Esophagus (tissue), 2 donors: ENCODE results near the gene BMF. TPM values are rescaled to one million over a fixed set of nuclear protein-coding genes. Genes with fewer than 3 reads are reported as not detected.

Source experiments
- H3K27ac ChIP-seq, 2 donors: one replicate each; pipeline ENCODE4 v1.5.1; 2013; ENCODE audit warnings: low read depth in 2 of 2, mild to moderate bottlenecking in 2 of 2, inconsistent platforms in 1 of 2, low read length in 1 of 2, moderate library complexity in 1 of 2
- H3K27me3 ChIP-seq, 2 donors: one replicate each; pipeline ENCODE4 v1.6.1; 2013; ENCODE audit warnings: low read length in 2 of 2, control low read depth in 1 of 2, mild to moderate bottlenecking in 1 of 2; ENCODE audit not compliant: insufficient read depth in 2 of 2, control insufficient read depth in 1 of 2
- H3K36me3 ChIP-seq, 2 donors: one replicate each; pipeline ENCODE4 v1.6.1; 2013; ENCODE audit warnings: low read length in 1 of 2; ENCODE audit not compliant: control insufficient read depth in 2 of 2, insufficient read depth in 2 of 2
- H3K4me1 ChIP-seq, 2 donors: one replicate each; pipeline ENCODE4 v1.6.1; 2013; ENCODE audit warnings: low read length in 1 of 2; ENCODE audit not compliant: control insufficient read depth in 2 of 2, insufficient read depth in 2 of 2
- H3K4me3 ChIP-seq, 2 donors: one replicate each; pipeline ENCODE4 v1.5.1; 2013; ENCODE audit warnings: low read length in 2 of 2, mild to moderate bottlenecking in 2 of 2, low read depth in 1 of 2, moderate library complexity in 1 of 2
- H3K9me3 ChIP-seq, 2 donors: one replicate each; pipeline ENCODE4 v1.6.1; 2013; ENCODE audit warnings: mild to moderate bottlenecking in 2 of 2, low read depth in 1 of 2, low read length in 1 of 2, moderate library complexity in 1 of 2; ENCODE audit not compliant: control insufficient read depth in 2 of 2, insufficient read depth in 1 of 2
- WGBS, 2 donors: extraction: QIAGEN DNeasy Blood & Tissue Kit; methylation state at CpG; one replicate each; pipeline ENCODE4 v1.1.7; 2013; 5-methylcytosine and 5-hydroxymethylcytosine counted together
- polyA plus RNA-seq, 2 donors: library from polyadenylated mRNA; stranded (reverse); fragments of 200-250 nt; gene quantifications; one replicate each; pipeline ENCODE4 v1.2.3, GENCODE V29; 2013
- donor health status: healthy with polysubstance abuse.
- donor health status: Bipolar disorder and iron deficiency.

The BMF gene
- polyA plus RNA-seq, 2 donors: 1.0 to 1.2 TPM

- 42 to 53% methylated on average over 7 of the region's 7 CpGs for WGBS, 2 donors
These were observed 19.5 kb downstream of the BMF start for GRCh38 chr15:40088929-40089755.

GRCh38 chr15:40087991-40088928 is 20.4 kb downstream of the BMF start:
- 74 to 82% methylated on average over 9 of the region's 9 CpGs for WGBS, 2 donors

More at GRCh38 chr15:40088929-40089755, 19.5 kb downstream of the BMF start:
- Histone ChIP-seq H3K9me3 (no peaks in the 10 kb centered on the region), H3K4me3 (no peak overlapping the region), H3K27me3 (no peaks in the 10 kb centered on the region), H3K27ac (no peak overlapping the region), H3K4me1 (peaks cover 9 to 23% of the 10 kb centered on the region in 2 donors), H3K36me3 (no peaks in the 10 kb centered on the region)

GRCh38 chr15:40087068-40087810 is 21.4 kb downstream of the BMF start:
- H3K9me3 ChIP-seq: no peaks in the 10 kb centered on the region
- 77 to 79% methylated on average over 14 of the region's 14 CpGs for WGBS, 2 donors
- H3K4me1 ChIP-seq: peaks cover 2 to 13% of the 10 kb centered on the region in 2 donors
- no peak overlapping the region for H3K4me3 ChIP-seq
- H3K27me3 ChIP-seq: no peaks in the 10 kb centered on the region
- no peaks in the 10 kb centered on the region for H3K36me3 ChIP-seq
- H3K27ac ChIP-seq: no peak overlapping the region

More at GRCh38 chr15:40087991-40088928, 20.4 kb downstream of the BMF start:
- no peaks in the 10 kb centered on the region for H3K9me3 ChIP-seq
- no peak overlapping the region for H3K27ac ChIP-seq
- H3K27me3 ChIP-seq: no peaks in the 10 kb centered on the region
- no peaks in the 10 kb centered on the region for H3K36me3 ChIP-seq
- H3K4me1 ChIP-seq: peaks cover 9 to 19% of the 10 kb centered on the region in 2 donors
- H3K4me3 ChIP-seq: no peak overlapping the region

GRCh38 chr15:40085266-40085665 is 23.4 kb downstream of the BMF start:
- H3K4me3 ChIP-seq: no peak overlapping the region
- no peaks in the 10 kb centered on the region for H3K27me3 ChIP-seq
- no peaks in the 10 kb centered on the region for H3K36me3 ChIP-seq
- H3K4me1 ChIP-seq: peaks cover 0 to 13% of the 10 kb centered on the region in 2 donors
- WGBS, 2 donors: 41 to 48% methylated on average over 10 of the region's 10 CpGs
- no peaks in the 10 kb centered on the region for H3K9me3 ChIP-seq
- H3K27ac ChIP-seq: no peak overlapping the region

GRCh38 chr15:40084650-40085049 is 24.0 kb downstream of the BMF start:
- Histone ChIP-seq H3K27me3 (no peaks in the 10 kb centered on the region), H3K4me1 (peaks cover 0 to 13% of the 10 kb centered on the region in 2 donors), H3K27ac (no peak overlapping the region), H3K36me3 (no peaks in the 10 kb centered on the region), H3K9me3 (no peaks in the 10 kb centered on the region), H3K4me3 (no peak overlapping the region)
- 59 to 68% methylated on average over 9 of the region's 9 CpGs for WGBS, 2 donors

- Histone ChIP-seq H3K9me3 (no peaks in the 10 kb centered on the region), H3K27me3 (no peaks in the 10 kb centered on the region), H3K4me3 (no peak overlapping the region), H3K27ac (peak overlapping the region; percentile 23 to 30), H3K36me3 (no peaks in the 10 kb centered on the region), H3K4me1 (peaks cover 0 to 13% of the 10 kb centered on the region in 2 donors)
- WGBS, 2 donors: 68 to 69% methylated on average over 12 of the region's 12 CpGs
These were observed 26.3 kb downstream of the BMF start for GRCh38 chr15:40082195-40082883.

- Histone ChIP-seq H3K36me3 (no peaks in the 10 kb centered on the region), H3K9me3 (no peaks in the 10 kb centered on the region), H3K4me1 (peaks cover 0 to 13% of the 10 kb centered on the region in 2 donors), H3K27me3 (no peaks in the 10 kb centered on the region), H3K27ac (peak overlapping the region; percentile 24 to 30), H3K4me3 (peak overlapping the region in 1 of 2 donors; percentile 13)
- WGBS, 2 donors: 14 to 18% methylated on average over 12 of the region's 12 CpGs
These were observed 26.9 kb downstream of the BMF start for GRCh38 chr15:40081691-40082194.

GRCh38 chr15:40080847-40081246 is 27.8 kb downstream of the BMF start:
- Histone ChIP-seq H3K27ac (no peak overlapping the region), H3K4me1 (peaks cover 0 to 13% of the 10 kb centered on the region in 2 donors), H3K4me3 (no peak overlapping the region), H3K27me3 (no peaks in the 10 kb centered on the region), H3K9me3 (no peaks in the 10 kb centered on the region), H3K36me3 (no peaks in the 10 kb centered on the region)
- 63 to 68% methylated on average over 5 of the region's 5 CpGs for WGBS, 2 donors
